ENCODE measurements around the gene DDX54.

DNA sequence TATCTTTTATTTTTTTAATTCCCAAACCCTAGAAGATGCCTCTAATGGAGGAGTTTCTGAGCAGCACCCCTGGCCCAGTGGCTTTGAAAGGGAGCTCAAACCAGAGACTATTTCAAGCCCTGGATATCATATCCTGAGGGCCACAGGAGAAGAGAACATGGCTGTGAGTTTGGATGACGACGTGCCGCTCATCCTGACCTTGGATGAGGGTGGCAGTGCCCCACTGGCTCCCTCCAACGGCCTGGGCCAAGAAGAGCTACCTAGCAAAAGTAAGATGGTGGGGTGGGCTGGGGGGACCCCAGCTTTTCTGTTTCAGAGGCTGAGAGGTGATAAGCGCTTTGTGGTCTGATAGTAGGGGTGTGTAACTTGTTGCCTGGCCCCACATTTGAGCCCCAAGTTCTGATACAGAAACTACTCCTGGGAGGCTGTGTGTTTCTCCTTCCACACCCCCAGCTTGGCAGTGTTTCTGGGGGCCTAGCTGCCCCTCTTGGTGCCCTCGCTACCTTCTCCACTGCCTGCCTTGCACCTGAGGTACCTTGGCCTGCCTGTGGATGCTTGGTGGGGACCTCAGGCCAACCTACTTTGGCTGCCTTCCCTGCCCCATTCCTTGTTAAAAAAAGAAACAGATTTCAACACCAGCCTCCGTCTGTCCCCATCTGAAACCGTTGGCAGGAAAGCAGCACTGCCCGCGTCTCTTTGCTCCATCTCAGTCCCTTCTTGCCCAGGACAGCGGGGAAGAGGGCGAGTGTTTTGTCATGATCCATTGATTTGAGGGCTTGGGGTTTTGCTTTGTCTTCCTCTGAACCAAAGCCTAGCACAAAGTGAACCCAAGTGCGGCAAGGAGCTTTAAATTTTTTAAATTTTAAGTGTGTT is 41.7 kb upstream of the DDX54 start:
- TF ChIP-seq, protein P1, sequence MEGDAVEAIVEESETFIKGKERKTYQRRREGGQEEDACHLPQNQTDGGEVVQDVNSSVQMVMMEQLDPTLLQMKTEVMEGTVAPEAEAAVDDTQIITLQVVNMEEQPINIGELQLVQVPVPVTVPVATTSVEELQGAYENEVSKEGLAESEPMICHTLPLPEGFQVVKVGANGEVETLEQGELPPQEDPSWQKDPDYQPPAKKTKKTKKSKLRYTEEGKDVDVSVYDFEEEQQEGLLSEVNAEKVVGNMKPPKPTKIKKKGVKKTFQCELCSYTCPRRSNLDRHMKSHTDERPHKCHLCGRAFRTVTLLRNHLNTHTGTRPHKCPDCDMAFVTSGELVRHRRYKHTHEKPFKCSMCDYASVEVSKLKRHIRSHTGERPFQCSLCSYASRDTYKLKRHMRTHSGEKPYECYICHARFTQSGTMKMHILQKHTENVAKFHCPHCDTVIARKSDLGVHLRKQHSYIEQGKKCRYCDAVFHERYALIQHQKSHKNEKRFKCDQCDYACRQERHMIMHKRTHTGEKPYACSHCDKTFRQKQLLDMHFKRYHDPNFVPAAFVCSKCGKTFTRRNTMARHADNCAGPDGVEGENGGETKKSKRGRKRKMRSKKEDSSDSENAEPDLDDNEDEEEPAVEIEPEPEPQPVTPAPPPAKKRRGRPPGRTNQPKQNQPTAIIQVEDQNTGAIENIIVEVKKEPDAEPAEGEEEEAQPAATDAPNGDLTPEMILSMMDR (IDR thresholded peaks at IDR 0.05): no peak
- no peak for TF ChIP-seq POLR2A (IDR thresholded peaks at IDR 0.05)
